Smooth muscle cell (in vitro differentiated cells): ENCODE data around the gene FKBP7. TPM values are rescaled to one million over a fixed set of nuclear protein-coding genes. Genes with fewer than 3 reads are reported as not detected.
A peak's percentile ranks its signal among the peaks of the same experiment; 100 is the strongest.

Source experiments
- DNase-seq: peaks from one replicate; lab custom pipeline; 2025; ENCODE audit not compliant: unreplicated experiment; lab: John Stamatoyannopoulos, UW
- H2AFZ ChIP-seq: fragments of 200-600 bp; sonication (generic); 2 replicates; pipeline ENCODE4 v1.6.0; 2016; ENCODE audit warnings: antibody characterized with exemption, low read depth, mild to moderate bottlenecking
- H3F3A ChIP-seq: fragments of 200-600 bp; sonication (generic); 2 replicates; pipeline ENCODE4 v1.6.0; 2017; ENCODE audit warnings: antibody characterized with exemption, low read depth
- H3K27ac ChIP-seq: fragments of 200-600 bp; sonication (generic); 2 replicates; pipeline ENCODE4 v1.5.1; 2016; ENCODE audit warnings: low read depth, mild to moderate bottlenecking
- H3K27me3 ChIP-seq: fragments of 200-600 bp; sonication (generic); 2 replicates; pipeline ENCODE4 v1.6.1; 2016; ENCODE audit warnings: low read depth, mild to moderate bottlenecking
- H3K36me3 ChIP-seq: fragments of 200-600 bp; sonication (generic); 2 replicates; pipeline ENCODE4 v1.5.1; 2016; ENCODE audit warnings: low read depth
- H3K4me1 ChIP-seq: fragments of 200-600 bp; sonication (generic); 2 replicates; pipeline ENCODE4 v1.5.1; 2016; ENCODE audit warnings: low read depth
- H3K4me2 ChIP-seq: fragments of 200-600 bp; sonication (generic); 2 replicates; pipeline ENCODE4 v1.6.0; 2016; ENCODE audit warnings: mild to moderate bottlenecking
- H3K4me3 ChIP-seq: fragments of 200-600 bp; sonication (generic); 2 replicates; pipeline ENCODE4 v1.5.1; 2016; ENCODE audit warnings: mild to moderate bottlenecking
- H3K79me2 ChIP-seq: fragments of 200-600 bp; sonication (generic); 2 replicates; pipeline ENCODE4 v1.6.0; 2016; ENCODE audit warnings: low read depth, mild to moderate bottlenecking
- H3K9ac ChIP-seq: fragments of 200-600 bp; sonication (generic); 2 replicates; pipeline ENCODE4 v1.6.0; 2016; ENCODE audit warnings: low read depth
- H3K9me3 ChIP-seq: fragments of 200-600 bp; sonication (generic); replicated peaks from 2 replicates; pipeline ENCODE4 v1.5.1; 2016; ENCODE audit warnings: low read depth
- H4K20me1 ChIP-seq: fragments of 200-600 bp; sonication (generic); 2 replicates; pipeline ENCODE4 v1.6.0; 2016; ENCODE audit warnings: low read depth
- WGBS: methylation state at CpG from one replicate; pipeline ENCODE4 v1.1.7; 2016; ENCODE audit warnings: low lambda C conversion rate; 5-methylcytosine and 5-hydroxymethylcytosine counted together
- polyA plus RNA-seq: library from polyadenylated mRNA; unstranded; fragments of >200 nt; fragmentation: Nextera tagmentation; extraction: Ambion mirVana; gene quantifications from 2 replicates; pipeline ENCODE4 v1.2.1, GENCODE V29; 2016
- total RNA-seq: library from RNA; depleted of rRNA; stranded (reverse); fragments of >200 nt; gene quantifications from 2 replicates; pipeline ENCODE4 v1.2.3, GENCODE V29; 2014
- TF ChIP-seq, protein P1 (sequence below): fragments of 200-600 bp; sonication (generic); IDR thresholded peaks from 2 replicates; pipeline ENCODE4 v1.5.1; 2017; ENCODE audit warnings: borderline replicate concordance, mild to moderate bottlenecking, antibody characterized with exemption; ENCODE audit not compliant: insufficient read depth, poor library complexity, severe bottlenecking

FKBP7 gene
- total and polyA plus RNA-seq, 2 experiments from 2014 or later: 125 to 213 TPM

- 92% methylated on average over 2 of the region's 2 CpGs for WGBS
- Histone ChIP-seq H3K27ac (peak overlapping the region; percentile 96), H3F3A (peaks cover 5% of the 10 kb centered on the region), H3K4me1 (peaks cover 10% of the 10 kb centered on the region), H3K9ac (no peak overlapping the region), H3K27me3 (no peaks in the 10 kb centered on the region), H3K4me3 (no peak overlapping the region), H3K9me3 (no peaks in the 10 kb centered on the region), H3K79me2 (peaks cover 29% of the 10 kb centered on the region), H2AFZ (no peak overlapping the region), H4K20me1 (peaks cover 29% of the 10 kb centered on the region), H3K36me3 (peaks cover 2% of the 10 kb centered on the region), H3K4me2 (no peak overlapping the region)
- TF ChIP-seq, protein P1, sequence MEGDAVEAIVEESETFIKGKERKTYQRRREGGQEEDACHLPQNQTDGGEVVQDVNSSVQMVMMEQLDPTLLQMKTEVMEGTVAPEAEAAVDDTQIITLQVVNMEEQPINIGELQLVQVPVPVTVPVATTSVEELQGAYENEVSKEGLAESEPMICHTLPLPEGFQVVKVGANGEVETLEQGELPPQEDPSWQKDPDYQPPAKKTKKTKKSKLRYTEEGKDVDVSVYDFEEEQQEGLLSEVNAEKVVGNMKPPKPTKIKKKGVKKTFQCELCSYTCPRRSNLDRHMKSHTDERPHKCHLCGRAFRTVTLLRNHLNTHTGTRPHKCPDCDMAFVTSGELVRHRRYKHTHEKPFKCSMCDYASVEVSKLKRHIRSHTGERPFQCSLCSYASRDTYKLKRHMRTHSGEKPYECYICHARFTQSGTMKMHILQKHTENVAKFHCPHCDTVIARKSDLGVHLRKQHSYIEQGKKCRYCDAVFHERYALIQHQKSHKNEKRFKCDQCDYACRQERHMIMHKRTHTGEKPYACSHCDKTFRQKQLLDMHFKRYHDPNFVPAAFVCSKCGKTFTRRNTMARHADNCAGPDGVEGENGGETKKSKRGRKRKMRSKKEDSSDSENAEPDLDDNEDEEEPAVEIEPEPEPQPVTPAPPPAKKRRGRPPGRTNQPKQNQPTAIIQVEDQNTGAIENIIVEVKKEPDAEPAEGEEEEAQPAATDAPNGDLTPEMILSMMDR: no peak
- no peak for DNase-seq
These were observed 26.1 kb downstream of the FKBP7 start for GRCh38 chr2:178452334-178452733.

GRCh38 chr2:178450774-178451525, 27.4 kb downstream of the FKBP7 start, which contains the start of the genes PJVK and PRKRA:
Gene PJVK, plus strand, starts transcription at chr2:178451378. Its CDS starts 2,032 bp downstream, at chr2:178453410.
Gene PRKRA, minus strand, starts transcription at chr2:178451175. Its CDS starts 145 bp downstream, at chr2:178451030.
- H3K4me2 ChIP-seq: peak within 1 kb of the TSS; percentile 98
- DNase-seq: peak; percentile 92
- H3K36me3 ChIP-seq: peaks cover 6% of the 10 kb centered on the region
- 1% methylated on average over 46 of the region's 76 CpGs for WGBS
- TF ChIP-seq, protein P1: no peak
- H3K4me1 ChIP-seq: peaks cover 10% of the 10 kb centered on the region
- H4K20me1 ChIP-seq: peaks cover 29% of the 10 kb centered on the region
- peak within 1 kb of the TSS; percentile 92 for H3K4me3 ChIP-seq
- H3F3A ChIP-seq: peaks cover 5% of the 10 kb centered on the region
- H3K9ac ChIP-seq: peak within 1 kb of the TSS; percentile 98
- H3K9me3 ChIP-seq: no peaks in the 10 kb centered on the region
- H2AFZ ChIP-seq: peak within 1 kb of the TSS; percentile 90
- peaks cover 29% of the 10 kb centered on the region for H3K79me2 ChIP-seq
- H3K27ac ChIP-seq: peak within 1 kb of the TSS; percentile 96
- no peaks in the 10 kb centered on the region for H3K27me3 ChIP-seq

GRCh38 chr2:178450524-178450773, 28.0 kb downstream of the FKBP7 start:
- WGBS: 0% methylated on average over 13 of the region's 25 CpGs
- Histone ChIP-seq H3K36me3 (peaks cover 9% of the 10 kb centered on the region), H3K9me3 (no peaks in the 10 kb centered on the region), H3K9ac (peak overlapping the region; percentile 98), H3K4me3 (peak overlapping the region; percentile 92), H4K20me1 (peaks cover 29% of the 10 kb centered on the region), H2AFZ (peak overlapping the region; percentile 69), H3K4me1 (peaks cover 10% of the 10 kb centered on the region), H3K27ac (peak overlapping the region; percentile 96), H3F3A (peaks cover 5% of the 10 kb centered on the region), H3K4me2 (peak overlapping the region; percentile 98), H3K79me2 (peaks cover 29% of the 10 kb centered on the region), H3K27me3 (no peaks in the 10 kb centered on the region)
- DNase-seq: no peak
- TF ChIP-seq, protein P1: no peak
